Progenitor cell of endocrine pancreas (in vitro differentiated cells): ENCODE data around the gene PXK. TPM values are rescaled to one million over a fixed set of nuclear protein-coding genes. Genes with fewer than 3 reads are reported as not detected.

Source experiments
- DNase-seq: peaks from one replicate; pipeline ENCODE4 v3.0.0; 2021; ENCODE audit warnings: low spot score; ENCODE audit not compliant: unreplicated experiment
- H3K27ac Mint-ChIP-seq: 2 replicates; pipeline ENCODE4 v1.8.0; 2021; ENCODE audit warnings: mild to moderate bottlenecking, moderate library complexity, mixed read lengths
- H3K27me3 Mint-ChIP-seq: 2 replicates; pipeline ENCODE4 v1.8.0; 2021; ENCODE audit warnings: mixed read lengths
- H3K36me3 Mint-ChIP-seq: 2 replicates; pipeline ENCODE4 v1.8.0; 2022; ENCODE audit warnings: mixed read lengths; ENCODE audit not compliant: insufficient read depth
- H3K4me1 Mint-ChIP-seq: 2 replicates; pipeline ENCODE4 v1.8.0; 2021; ENCODE audit warnings: low read depth, mixed read lengths
- H3K4me3 Mint-ChIP-seq: 2 replicates; pipeline ENCODE4 v1.8.0; 2021; ENCODE audit warnings: low read depth, mild to moderate bottlenecking, moderate library complexity, mixed read lengths
- H3K9me3 Mint-ChIP-seq: 2 replicates; pipeline ENCODE4 v1.8.0; 2021; ENCODE audit warnings: low read depth, mixed read lengths
- CTCF ChIP-seq: fragments of 200-600 bp; sonication (generic); IDR thresholded peaks from one replicate; pipeline ENCODE4 v1.5.0; 2021; ENCODE audit warnings: antibody characterized with exemption, mild to moderate bottlenecking; ENCODE audit not compliant: unreplicated experiment
- total RNA-seq: library from RNA; stranded (reverse); gene quantifications from 2 replicates; pipeline ENCODE4 v1.2.1, GENCODE V29; 2021

Gene PXK
- total RNA-seq, 1 donor from 2014 or later, result 12.5 TPM

DNA sequence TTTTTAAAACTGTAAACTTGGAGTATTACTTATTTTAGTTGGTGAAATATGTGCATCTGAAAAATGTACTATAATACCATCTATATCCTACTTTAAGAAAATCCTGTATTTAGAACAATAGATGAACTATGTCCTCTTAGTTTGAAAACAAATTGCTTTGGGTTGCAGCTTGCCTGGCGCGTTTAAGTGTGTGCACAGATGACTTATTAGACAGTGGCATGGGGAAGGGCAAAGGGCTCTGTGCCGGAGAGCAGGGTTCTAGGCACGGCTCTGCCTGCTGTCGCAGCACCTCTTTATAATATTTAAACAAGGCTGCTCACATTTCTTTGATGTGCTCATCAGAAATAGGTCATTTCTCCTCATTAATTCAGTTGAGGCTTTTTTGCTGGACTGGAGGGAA, 10.0 kb downstream of the PXK start:
- TF ChIP-seq CTCF, result no peak
- Mint-ChIP-seq H3K4me1 (no peaks in the 10 kb centered on the region), H3K27ac (no peak overlapping the region)

DNA sequence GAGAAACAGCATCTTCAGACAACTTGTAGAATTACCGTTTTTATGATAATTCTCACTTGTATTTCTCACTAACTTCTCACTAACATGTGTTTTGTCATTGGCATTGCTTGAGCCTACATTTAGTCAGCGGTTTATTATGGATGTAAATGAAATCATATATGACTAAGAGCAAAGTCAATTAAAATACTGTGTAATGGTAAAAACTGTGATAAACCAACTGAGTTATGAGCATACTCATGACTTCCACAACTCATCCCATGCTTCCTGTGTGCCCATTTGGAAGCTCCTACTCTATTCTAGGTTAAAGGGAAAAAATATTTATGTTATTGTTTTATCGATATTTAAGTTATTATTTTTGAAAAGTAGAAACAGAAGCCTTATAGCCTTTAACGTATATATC, 12.8 kb downstream of the PXK start:
- no peak for DNase-seq
- Mint-ChIP-seq H3K9me3 (no peaks in the 10 kb centered on the region), H3K4me1 (peaks cover 4% of the 10 kb centered on the region), H3K27me3 (no peaks in the 10 kb centered on the region), H3K27ac (no peak overlapping the region), H3K4me3 (no peak overlapping the region), H3K36me3 (peaks cover 4% of the 10 kb centered on the region)
- TF ChIP-seq CTCF, result no peak

More for the DNA sequence above, 10.0 kb downstream of the PXK start:
- H3K4me3 Mint-ChIP-seq, result no peak overlapping the region
- no peaks in the 10 kb centered on the region for H3K27me3 Mint-ChIP-seq
- peaks cover 6% of the 10 kb centered on the region for H3K36me3 Mint-ChIP-seq
- no peak for DNase-seq
- H3K9me3 Mint-ChIP-seq, result no peaks in the 10 kb centered on the region

GRCh38 chr3:58346368-58346767, 13.7 kb downstream of the PXK start:
- H3K4me1 Mint-ChIP-seq, result peaks cover 9% of the 10 kb centered on the region
- no peak overlapping the region for H3K4me3 Mint-ChIP-seq
- H3K27ac Mint-ChIP-seq, result no peak overlapping the region
- H3K36me3 Mint-ChIP-seq, result no peaks in the 10 kb centered on the region
- no peaks in the 10 kb centered on the region for H3K27me3 Mint-ChIP-seq
- no peak for DNase-seq
- no peak for TF ChIP-seq CTCF
- H3K9me3 Mint-ChIP-seq, result no peaks in the 10 kb centered on the region

GRCh38 chr3:58347984-58348383, 15.3 kb downstream of the PXK start:
- TF ChIP-seq CTCF, result no peak
- H3K4me1 Mint-ChIP-seq, result peaks cover 9% of the 10 kb centered on the region

DNA sequence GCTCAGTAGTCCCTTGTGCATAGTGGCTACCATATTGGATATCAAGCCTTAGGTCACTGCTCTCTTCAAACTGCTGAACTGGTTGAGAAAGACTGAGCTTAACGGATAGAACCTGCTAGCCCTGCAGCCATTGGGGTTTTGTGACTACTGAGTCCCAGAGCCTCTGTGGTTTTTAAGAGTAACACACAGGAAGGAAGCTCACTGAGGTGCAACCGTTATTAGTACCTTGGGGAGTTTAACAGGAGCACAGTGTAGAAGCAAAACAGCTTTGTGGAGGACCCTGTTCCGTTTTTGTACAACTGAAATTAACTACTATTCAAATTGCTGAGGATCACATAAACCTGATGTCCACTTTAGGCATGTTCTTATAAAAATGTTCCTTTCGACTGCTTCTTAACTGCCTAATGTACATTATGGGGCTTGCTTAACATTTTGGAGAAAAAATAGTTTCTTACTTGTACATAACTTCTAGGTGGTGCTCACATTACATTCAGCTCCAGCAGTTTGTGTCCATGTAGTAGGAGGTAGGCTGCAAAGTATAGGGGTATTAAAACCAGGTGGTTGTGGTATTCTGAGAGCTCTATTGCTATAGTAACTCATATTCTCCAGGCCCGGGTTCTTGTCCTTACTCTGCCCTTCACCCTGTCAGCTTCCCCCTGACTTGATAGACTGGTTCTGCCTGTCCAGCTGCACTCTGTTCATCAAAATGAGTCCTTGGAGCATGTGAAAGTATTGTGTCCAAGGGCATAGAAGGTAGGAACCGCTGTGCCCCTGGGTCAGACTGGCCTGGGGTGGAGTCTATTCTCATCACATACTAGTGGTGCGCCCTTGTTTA, 17.3 kb downstream of the PXK start:
- no peak for DNase-seq
- Mint-ChIP-seq H3K9me3 (no peaks in the 10 kb centered on the region), H3K4me1 (peaks cover 9% of the 10 kb centered on the region), H3K27me3 (no peaks in the 10 kb centered on the region), H3K4me3 (no peak overlapping the region), H3K36me3 (no peaks in the 10 kb centered on the region), H3K27ac (no peak overlapping the region)
- no peak for TF ChIP-seq CTCF

More at GRCh38 chr3:58347984-58348383, 15.3 kb downstream of the PXK start:
- Mint-ChIP-seq H3K9me3 (no peaks in the 10 kb centered on the region), H3K27ac (no peak overlapping the region), H3K36me3 (no peaks in the 10 kb centered on the region), H3K4me3 (no peak overlapping the region), H3K27me3 (no peaks in the 10 kb centered on the region)
- no peak for DNase-seq
